Endothelial cell (in vitro differentiated cells): Measurements from ENCODE around the gene SLC12A2. TPM values are rescaled to one million over a fixed set of nuclear protein-coding genes. Genes with fewer than 3 reads are reported as not detected.

ENCODE experiments used
- DNase-seq: peaks from one replicate; pipeline ENCODE4 v3.0.0; 2021; ENCODE audit warnings: low spot score
- H3K27ac Mint-ChIP-seq: one replicate; pipeline ENCODE4 v1.8.0; 2021; ENCODE audit warnings: mixed read lengths, inconsistent platforms; ENCODE audit not compliant: unreplicated experiment
- H3K27me3 Mint-ChIP-seq: one replicate; pipeline ENCODE4 v1.8.0; 2021; ENCODE audit warnings: mild to moderate bottlenecking, moderate library complexity, mixed read lengths, inconsistent platforms; ENCODE audit not compliant: unreplicated experiment
- H3K36me3 Mint-ChIP-seq: one replicate; pipeline ENCODE4 v1.8.0; 2021; ENCODE audit warnings: mild to moderate bottlenecking, low read depth, mixed read lengths, inconsistent platforms; ENCODE audit not compliant: unreplicated experiment
- H3K4me1 Mint-ChIP-seq: one replicate; pipeline ENCODE4 v1.8.0; 2021; ENCODE audit warnings: mild to moderate bottlenecking, mixed read lengths, inconsistent platforms; ENCODE audit not compliant: unreplicated experiment
- H3K4me3 Mint-ChIP-seq: one replicate; pipeline ENCODE4 v1.8.0; 2021; ENCODE audit warnings: mild to moderate bottlenecking, mixed read lengths, inconsistent platforms; ENCODE audit not compliant: unreplicated experiment
- H3K9me3 Mint-ChIP-seq: one replicate; pipeline ENCODE4 v1.8.0; 2021; ENCODE audit warnings: mixed read lengths, inconsistent platforms; ENCODE audit not compliant: unreplicated experiment
- total RNA-seq: library from RNA; stranded (reverse); fragmentation: NEBNext Ultra II Directional; extraction: Animal tissue kit (Norgen Biotek cat#: 25700); gene quantifications from one replicate; pipeline ENCODE4 v1.2.1, GENCODE V29; 2021; ENCODE audit not compliant: unreplicated experiment
- TF ChIP-seq, protein P1 (sequence below): fragments of 200-600 bp; sonication (generic); IDR thresholded peaks from one replicate; pipeline ENCODE4 v1.5.0; 2021; ENCODE audit warnings: antibody characterized with exemption; ENCODE audit not compliant: unreplicated experiment

The SLC12A2 gene
- total RNA-seq, 1 donor from 2014 or later = 45.7 TPM

DNA sequence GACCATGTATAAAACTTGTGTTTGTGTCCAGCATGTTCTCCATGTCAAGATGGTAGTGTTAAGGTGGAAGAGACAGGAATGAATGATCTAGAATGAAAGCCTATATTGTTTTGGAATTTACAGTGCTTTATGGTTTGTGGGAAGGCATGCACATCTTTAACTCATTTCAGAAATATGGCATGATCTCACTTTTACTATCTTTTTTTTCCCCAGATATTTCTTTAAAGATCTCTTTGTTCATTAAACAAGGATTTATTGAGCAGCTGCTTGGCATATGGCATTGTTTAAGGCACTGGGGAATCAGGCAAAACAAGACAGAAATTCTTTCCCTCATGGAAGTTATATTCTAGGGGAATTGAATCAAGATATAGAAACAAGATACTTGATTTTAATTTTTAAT, 51.7 kb downstream of the SLC12A2 start:
- H3K4me1 Mint-ChIP-seq = no peaks in the 10 kb centered on the region
- no peaks in the 10 kb centered on the region for H3K27me3 Mint-ChIP-seq
- H3K27ac Mint-ChIP-seq = no peak overlapping the region
- TF ChIP-seq, protein P1, sequence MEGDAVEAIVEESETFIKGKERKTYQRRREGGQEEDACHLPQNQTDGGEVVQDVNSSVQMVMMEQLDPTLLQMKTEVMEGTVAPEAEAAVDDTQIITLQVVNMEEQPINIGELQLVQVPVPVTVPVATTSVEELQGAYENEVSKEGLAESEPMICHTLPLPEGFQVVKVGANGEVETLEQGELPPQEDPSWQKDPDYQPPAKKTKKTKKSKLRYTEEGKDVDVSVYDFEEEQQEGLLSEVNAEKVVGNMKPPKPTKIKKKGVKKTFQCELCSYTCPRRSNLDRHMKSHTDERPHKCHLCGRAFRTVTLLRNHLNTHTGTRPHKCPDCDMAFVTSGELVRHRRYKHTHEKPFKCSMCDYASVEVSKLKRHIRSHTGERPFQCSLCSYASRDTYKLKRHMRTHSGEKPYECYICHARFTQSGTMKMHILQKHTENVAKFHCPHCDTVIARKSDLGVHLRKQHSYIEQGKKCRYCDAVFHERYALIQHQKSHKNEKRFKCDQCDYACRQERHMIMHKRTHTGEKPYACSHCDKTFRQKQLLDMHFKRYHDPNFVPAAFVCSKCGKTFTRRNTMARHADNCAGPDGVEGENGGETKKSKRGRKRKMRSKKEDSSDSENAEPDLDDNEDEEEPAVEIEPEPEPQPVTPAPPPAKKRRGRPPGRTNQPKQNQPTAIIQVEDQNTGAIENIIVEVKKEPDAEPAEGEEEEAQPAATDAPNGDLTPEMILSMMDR = no peak
- peaks cover 12% of the 10 kb centered on the region for H3K36me3 Mint-ChIP-seq
- H3K4me3 Mint-ChIP-seq = no peak overlapping the region
- no peaks in the 10 kb centered on the region for H3K9me3 Mint-ChIP-seq
- DNase-seq = no peak

DNA sequence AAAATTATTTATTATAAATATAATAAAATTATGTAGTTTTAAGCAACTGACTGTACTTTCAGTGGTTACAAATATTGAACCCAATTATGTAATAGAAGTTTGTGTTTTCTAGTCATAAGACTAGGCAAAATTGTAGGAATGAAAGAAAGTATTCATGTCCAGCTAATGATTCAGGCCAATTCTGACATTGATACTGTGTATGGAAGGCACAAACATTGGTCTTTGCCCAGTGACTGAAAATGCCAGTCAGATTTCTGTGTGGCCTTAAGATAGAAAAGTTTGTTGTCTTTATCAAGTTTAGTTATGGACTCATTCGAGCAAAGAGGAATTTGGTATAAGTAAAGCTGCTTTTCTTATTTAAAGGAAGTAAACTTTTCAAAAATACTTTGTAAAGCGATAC, 60.3 kb downstream of the SLC12A2 start:
- no peak for DNase-seq
- H3K27me3 Mint-ChIP-seq = no peaks in the 10 kb centered on the region
- no peak overlapping the region for H3K27ac Mint-ChIP-seq
- no peaks in the 10 kb centered on the region for H3K36me3 Mint-ChIP-seq
- no peaks in the 10 kb centered on the region for H3K4me1 Mint-ChIP-seq
- no peak overlapping the region for H3K4me3 Mint-ChIP-seq
- no peaks in the 10 kb centered on the region for H3K9me3 Mint-ChIP-seq
- TF ChIP-seq, protein P1 = no peak

DNA sequence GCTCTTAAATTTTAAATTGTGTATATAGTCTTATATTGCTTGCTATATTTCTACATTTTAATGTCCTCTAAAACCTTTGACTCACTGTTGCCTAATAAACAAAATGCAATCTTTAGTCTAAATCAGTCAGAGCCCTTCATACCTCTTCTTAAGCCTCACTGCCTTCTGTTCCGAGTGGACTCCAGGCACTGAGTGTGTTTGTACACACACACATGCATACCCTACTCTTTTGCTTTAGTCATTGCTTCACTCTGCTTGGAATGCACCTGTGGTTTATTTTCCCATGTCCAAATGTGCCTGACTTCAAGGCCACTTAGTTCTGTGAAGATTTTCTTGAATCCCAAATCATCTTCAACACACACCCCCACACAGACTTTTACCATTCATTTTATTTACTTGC, 60.9 kb downstream of the SLC12A2 start:
- DNase-seq = no peak
- no peaks in the 10 kb centered on the region for H3K27me3 Mint-ChIP-seq

DNA sequence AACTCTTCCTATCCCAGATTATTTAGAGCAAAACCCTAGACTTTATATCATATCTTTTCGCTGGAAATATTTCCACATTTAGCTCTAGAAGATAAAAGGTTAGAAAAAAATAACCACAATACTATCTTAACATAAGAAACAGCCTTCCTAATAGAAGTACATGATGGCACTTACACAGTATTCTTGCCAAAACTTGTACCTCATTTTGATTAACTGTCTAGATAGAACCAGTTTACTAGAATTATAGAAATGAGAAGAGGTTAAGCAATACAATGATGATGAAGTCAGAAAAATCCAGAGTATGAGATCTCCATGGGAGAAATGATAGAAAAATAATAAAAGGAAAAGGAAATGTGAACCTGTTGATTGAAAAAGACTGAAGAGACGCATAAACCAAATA, 63.1 kb downstream of the SLC12A2 start:
- Mint-ChIP-seq H3K4me1 (no peaks in the 10 kb centered on the region), H3K9me3 (no peaks in the 10 kb centered on the region), H3K27ac (no peak overlapping the region), H3K27me3 (no peaks in the 10 kb centered on the region), H3K36me3 (no peaks in the 10 kb centered on the region), H3K4me3 (no peak overlapping the region)
- TF ChIP-seq, protein P1 = no peak
- no peak for DNase-seq

More for the DNA sequence above, 60.9 kb downstream of the SLC12A2 start:
- Mint-ChIP-seq H3K27ac (no peak overlapping the region), H3K9me3 (no peaks in the 10 kb centered on the region), H3K4me1 (no peaks in the 10 kb centered on the region), H3K4me3 (no peak overlapping the region), H3K36me3 (no peaks in the 10 kb centered on the region)
- TF ChIP-seq, protein P1 = no peak

DNA sequence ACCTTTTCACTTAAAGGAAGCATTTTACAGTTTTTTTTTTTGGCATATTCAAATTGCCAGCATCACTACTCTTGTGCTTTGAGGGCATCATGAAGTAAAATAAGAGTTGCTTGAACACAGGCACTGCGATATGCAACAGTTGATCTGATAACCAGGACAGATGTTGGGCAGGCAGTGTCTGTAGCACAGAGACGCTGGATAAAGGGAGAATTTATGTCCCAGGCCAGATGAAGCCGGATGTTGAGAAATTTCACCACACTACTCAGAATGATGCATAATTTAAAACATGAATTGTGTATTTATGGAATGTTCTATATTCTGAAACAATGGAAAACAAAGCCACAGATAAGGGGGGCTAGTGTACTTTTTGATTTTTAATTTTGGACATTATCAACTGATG, 71.4 kb downstream of the SLC12A2 start:
- peaks cover 21% of the 10 kb centered on the region for H3K36me3 Mint-ChIP-seq
- TF ChIP-seq, protein P1 = no peak
- no peaks in the 10 kb centered on the region for H3K27me3 Mint-ChIP-seq

More for the DNA sequence above, 71.4 kb downstream of the SLC12A2 start:
- H3K9me3 Mint-ChIP-seq = no peaks in the 10 kb centered on the region
- no peaks in the 10 kb centered on the region for H3K4me1 Mint-ChIP-seq
- DNase-seq = no peak
- no peak overlapping the region for H3K4me3 Mint-ChIP-seq
- no peak overlapping the region for H3K27ac Mint-ChIP-seq
